A549 (cell line): ENCODE measurements around the gene FOXO6.

Source experiments
- CTCF ChIP-seq: fragments of >200 bp; sonication (Bioruptor Twin); formaldehyde crosslinking; IDR thresholded peaks from 3 replicates; pipeline ENCODE4 v1.5.1; 2016
- EP300 ChIP-seq, 2 experiments: fragments of >200 bp; sonication (Bioruptor Twin); formaldehyde crosslinking; IDR thresholded peaks; 2 replicates in 1 of 2; 3 replicates in 1 of 2; pipeline ENCODE4 v1.6.1; 2016 to 2017
- MAX ChIP-seq: IDR thresholded peaks from 2 replicates; pipeline ENCODE4 v1.6.1; 2012
- POLR2A ChIP-seq: IDR thresholded peaks from 2 replicates; pipeline ENCODE4 v1.6.1; 2012; ENCODE audit warnings: mild to moderate bottlenecking, low read length

GRCh38 chr1:41422306-41422705, 61.1 kb downstream of the FOXO6 start:
- TF ChIP-seq POLR2A (no peak), CTCF (no peak), EP300 (IDR thresholded peaks at IDR 0.05) (no peak), MAX (no peak)
